NCI-H345 (cell line): ENCODE data around the gene DHRS3.
A peak's percentile ranks its signal among the peaks of the same experiment; 100 is the strongest.

Experiments
- DNase-seq: peaks from one replicate; lab custom pipeline; 2025; lab: John Stamatoyannopoulos, UW

DHRS3 gene

DNA sequence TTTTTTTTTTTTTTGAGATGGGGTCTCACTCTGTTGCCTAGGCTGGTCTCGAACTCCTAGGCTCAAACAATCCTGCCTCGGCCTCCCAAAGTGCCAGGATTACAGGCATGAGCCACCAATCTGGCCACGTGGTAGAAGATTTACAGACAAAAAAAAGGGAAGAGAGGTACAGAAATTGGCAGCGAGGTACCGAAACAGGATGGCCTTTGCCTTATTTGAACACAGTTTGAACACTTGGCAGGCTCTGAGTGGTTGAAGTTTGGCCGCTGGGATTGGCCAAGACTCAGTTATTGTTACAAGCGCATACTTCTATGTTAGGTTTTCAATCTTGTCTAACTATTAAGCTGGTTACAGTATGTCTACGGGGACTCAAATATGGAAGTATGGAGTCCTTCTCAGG lies 19.7 kb upstream of the DHRS3 start:
- DNase-seq: no peak

DNA sequence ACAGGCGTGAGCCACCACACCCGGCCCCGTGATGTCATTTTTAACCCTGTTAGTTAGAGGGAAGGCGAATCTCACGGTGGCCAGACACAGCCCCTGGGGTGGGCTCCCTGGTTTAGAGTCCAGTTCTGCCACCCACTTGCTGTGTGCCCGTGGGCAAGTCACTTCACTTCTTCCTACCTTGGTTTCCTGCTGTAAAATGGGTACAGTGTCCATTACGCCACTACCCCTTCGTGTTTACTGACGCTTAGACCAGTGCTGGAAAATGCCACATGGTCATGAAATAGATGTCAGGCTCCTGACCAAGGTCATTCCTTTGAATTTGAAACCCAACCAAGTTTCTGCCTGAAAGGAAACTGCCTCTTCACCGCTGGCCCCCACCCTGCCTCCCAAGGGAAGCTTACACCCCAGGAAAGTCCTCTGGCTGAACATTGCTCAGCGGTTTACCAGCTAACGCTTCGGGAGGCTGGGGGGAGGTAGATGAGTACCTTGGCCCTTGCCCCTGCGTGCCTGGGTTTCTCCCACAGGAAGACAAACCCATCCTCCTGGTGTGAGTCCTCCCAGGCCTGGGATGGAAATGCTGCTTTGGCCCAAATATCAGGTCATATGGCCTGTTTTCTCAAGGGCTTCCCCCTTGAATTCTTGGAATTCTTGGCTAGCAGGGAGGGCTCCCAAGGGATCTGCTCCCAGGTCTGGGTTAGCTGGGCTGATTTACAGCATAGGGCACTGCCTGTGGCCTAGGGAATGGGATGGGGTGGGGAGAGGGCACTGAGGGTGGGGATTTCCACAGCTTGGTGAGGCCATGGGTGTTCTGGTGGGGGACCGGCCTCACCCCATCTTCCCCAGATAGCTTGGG lies 18.3 kb upstream of the DHRS3 start:
- no peak for DNase-seq

DNA sequence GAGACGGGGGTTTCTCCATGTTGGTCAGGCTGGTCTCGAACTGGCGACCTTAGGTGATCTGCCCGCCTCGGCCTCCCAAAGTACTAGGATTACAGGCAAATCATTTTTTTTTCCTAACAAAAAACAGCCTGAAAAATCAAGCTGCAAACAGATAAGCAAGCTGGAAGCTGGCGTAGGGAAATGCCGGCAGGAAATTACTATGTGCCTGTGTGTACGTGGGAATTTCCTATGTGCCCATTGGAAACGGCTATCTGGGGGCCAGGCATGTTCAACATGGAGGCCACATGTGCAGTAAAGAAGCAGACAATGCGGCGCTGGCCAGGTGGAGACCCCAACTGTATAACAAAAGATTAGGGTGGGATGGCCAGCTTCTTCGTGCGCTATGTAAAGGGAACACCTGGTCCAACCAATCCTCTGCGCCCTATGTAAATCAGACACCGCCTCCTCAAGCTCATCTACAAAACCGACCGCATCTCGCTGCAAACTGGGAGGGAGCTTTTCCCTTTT lies 16.7 kb upstream of the DHRS3 start:
- DNase-seq: no peak

DNA sequence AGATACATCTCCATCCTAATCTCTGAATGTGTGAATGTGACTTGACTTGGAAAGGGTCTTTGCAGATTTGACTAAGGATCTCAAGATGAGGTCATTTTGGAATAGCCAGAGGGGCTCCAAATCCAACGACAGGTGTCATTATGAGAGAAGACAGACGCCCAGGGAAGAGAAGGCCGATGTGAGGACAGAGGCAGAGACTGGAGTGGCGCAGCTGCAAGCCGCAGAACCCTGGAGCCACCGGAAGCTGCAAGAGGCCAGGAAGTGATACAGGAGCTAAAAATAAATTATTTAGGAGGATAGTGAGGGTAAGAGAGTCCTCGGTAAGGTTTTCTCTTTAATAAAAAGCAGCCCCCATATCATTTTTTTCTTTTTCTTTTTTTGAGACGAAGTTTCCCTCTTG lies 16.1 kb upstream of the DHRS3 start:
- no peak for DNase-seq

DNA sequence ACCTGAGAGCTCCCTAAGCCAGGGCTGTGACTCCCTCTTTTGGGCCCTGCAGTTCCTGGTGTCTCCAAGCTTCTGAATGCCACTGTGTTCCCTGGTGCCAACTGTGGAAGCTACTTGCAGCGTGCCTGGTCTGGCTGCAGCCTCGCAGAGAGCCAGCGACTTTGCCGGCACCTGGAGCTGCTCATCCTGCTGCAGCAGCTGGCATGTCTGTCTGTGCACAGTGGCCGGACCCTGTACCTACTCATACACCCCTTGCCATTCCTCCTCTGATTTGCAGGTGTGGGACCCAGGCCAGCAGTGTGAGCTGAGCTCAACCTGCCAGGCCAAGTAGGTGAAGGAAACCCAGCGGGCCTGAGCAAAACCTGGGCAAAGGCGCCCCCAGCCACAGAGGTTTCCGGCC lies 13.6 kb upstream of the DHRS3 start:
- DNase-seq: no peak

DNA sequence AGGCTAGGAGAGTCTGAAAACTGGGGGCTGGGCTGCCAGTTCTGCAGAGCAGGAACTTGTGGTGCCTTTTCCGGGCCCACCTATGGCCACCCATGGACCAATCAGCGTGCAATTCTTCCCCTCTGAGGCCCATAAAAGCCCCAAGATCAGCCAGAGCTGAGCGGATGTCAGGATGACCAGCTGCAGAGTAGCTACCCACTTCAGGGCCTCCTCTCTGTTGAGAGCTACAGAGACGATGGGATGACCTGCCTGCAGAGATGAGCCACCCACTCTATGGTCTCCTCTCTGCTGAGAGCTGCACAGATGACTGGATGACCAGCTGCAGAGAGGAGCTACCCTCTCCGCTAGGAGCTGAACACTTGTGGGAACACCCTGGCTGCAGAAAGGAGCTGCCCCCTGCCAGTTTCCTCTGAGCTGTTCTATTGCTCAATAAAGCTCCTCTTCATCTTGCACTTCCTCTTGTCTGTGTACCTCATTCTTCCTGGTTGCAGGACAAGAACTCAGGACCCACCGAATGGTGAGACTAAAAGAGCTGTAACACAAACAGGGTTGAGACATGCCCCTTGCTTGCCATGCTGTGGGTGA lies 13.0 kb upstream of the DHRS3 start:
- no peak for DNase-seq

DNA sequence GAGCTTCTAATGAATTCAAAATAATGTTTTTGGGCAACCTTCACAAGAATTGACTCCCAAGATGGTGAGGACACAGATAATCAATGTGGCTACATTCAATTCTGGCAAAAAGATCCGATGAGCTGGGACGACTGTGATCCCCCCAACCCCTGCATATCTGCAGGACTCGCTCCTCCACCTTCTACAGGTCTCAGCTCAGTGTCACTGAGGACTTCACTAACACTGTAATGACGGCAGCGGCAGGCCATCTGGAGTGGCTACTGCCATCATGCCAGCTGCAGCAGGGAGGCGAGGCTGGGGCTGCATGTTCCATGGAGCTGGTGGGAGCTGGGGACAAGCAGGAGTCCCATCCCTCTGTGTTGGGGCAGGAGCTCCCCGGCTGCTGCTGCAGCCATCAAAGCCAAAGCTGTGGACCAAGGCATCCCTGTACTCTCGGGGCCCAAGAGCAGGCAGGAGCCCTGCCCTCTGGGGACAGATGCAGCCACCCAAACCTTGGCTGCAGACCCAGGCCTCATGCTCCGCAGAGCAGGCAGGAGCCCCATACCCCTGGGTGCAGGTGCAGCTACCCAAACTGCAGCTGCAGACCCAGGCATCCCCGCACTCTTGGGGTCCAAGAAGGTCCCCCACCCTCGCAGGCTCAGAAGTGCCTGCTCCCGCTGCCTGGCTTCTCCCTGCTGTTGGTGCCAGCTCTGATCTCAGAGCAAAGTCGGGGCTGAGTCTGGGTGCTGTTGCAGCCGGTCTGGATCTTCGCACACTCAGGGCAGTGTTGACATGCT lies 12.2 kb upstream of the DHRS3 start:
- peak; percentile 48 for DNase-seq

DNA sequence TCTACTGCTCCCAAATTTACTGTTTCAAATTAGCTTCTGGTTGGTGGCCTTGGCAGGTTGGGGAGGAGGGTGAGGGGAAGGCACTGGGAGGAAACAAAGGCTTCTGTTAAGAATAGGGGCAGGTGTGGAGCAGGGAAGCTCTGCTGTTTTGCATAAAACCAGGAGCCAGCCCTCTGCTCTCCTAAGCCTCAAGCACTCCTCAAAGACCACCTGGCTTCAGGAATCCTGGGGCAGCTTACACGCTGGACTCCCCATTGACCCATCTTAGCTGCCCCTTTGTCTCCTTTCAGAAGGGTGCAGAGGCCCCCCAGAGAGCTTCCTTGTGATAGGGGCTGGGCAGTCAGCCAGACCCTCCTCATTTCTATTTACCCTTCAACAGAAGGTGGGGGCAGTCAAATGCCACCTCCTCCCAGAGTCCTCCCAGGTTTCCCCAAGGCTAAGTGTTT lies 11.5 kb upstream of the DHRS3 start:
- DNase-seq: peak; percentile 84

DNA sequence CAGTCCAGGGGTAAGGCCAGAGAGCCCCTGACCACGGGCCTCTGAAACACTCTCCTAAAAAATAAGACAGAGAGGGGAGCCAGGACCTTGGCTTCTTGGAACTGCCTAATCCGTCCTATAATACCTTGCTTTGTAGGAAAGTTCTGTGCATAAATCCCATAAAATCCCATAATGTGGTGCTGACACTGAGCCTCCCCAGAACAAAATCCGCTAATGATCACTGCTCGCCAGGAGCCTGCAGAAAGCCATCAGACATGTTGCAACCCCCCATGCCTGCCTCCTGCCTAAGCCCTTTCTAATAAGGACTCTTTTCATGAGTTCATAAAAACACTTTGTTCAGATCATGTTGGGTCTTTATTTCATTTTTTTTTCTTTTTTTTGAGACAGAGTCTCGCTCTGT lies 9.3 kb upstream of the DHRS3 start:
- no peak for DNase-seq

DNA sequence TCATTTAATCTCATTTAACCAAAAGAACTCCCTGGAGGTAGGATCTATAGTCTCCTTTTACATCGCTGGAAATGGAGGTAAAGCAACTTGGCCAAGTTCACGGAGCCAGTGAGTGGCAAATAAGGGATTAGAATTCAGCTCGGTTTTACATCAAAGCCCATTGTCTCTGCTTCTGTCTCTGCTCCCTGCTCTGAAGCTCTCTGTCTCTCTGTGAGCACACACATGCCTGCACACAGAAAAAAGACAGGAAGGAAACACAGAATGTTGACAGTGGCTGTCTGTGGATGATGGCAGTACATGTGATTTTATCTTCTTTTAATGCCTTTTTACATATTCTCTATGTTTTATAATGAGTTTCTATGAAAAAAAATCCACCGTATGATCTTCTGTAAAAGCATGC lies 8.9 kb upstream of the DHRS3 start:
- DNase-seq: no peak

DNA sequence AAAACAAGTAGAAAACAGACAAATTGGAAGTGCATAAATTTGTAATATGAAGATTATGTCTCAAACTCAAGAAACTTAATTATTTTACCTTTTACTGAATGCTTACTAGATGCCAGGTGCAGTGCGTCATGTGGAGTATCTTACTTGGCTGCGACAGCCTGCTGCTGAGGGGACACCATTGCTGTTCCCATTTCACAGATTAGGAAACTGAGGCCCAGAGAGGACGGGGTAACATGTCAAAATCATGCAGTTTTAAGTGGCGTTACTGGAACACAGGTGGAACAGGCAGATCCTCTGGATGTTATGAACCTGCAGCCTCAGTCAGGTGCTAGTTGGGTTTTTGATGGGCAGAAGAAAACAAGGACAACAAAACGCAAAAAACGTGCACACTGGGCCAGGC lies 7.3 kb upstream of the DHRS3 start:
- DNase-seq: no peak

DNA sequence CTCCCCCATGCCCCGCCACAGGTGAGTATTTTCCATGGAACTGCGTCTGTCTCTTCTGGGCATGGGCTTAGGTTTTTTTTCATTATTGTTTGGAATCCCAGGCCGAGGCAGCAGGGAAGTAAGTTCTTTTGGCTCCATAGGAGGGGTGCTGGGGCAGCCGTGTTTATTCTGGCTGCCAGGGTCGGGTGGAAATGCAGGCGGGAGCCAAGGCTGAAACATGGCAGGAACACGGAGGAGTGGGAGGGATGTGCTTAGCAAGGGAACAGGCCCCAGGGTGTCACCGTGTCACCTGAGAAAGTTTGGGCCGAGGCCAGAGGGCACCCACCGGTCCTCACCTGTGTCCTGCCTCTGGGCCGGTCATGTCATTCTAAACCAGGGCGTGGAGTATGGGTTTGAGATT lies 4.5 kb upstream of the DHRS3 start:
- DNase-seq: no peak

DNA sequence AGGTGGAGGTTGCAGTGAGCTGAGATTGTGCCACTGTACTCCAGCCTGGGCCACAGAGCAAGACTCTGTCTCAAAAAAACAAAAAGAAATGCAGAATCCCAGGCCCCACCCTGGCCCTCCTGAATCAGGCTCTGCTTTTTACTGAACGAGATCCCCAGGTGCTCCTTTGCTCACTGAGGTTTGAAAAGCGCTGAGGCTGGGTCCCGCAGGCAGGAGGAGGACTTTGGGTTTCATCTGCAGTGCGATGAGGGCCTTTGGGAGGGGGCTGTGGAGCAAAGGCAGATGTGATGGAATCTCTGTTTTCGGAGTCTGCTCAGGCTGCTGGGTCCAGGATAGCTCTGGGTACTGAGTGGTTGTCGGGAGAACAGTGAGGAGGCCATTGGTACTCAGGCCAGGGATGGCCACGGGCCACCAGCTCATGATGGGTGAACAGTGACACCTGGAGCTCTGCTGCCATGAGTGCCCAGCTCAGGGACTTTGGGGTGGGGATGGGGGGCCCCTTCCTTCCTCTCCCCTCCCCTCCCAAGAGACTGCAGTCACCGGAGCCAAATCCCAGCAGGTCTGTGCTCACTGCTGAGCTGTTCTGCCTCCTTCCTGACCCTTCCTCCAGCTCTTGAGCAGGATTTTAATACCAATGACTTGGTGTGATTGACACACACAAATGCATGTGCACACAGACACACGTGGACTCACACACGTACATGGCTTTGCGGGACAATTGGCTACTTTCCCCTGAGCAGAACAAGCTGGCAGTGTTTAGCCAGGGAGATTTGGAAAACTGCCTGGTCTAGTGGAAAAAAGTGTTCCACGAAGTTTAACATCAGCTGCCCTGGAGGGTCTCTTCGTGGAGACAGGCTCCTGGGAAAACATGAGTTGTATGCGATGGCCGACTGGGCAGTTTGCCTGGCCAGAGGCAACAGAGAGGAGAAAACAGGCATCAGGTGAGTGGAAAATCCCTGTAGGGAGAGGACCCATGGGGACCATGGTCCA lies 3.6 kb upstream of the DHRS3 start:
- DNase-seq: no peak

DNA sequence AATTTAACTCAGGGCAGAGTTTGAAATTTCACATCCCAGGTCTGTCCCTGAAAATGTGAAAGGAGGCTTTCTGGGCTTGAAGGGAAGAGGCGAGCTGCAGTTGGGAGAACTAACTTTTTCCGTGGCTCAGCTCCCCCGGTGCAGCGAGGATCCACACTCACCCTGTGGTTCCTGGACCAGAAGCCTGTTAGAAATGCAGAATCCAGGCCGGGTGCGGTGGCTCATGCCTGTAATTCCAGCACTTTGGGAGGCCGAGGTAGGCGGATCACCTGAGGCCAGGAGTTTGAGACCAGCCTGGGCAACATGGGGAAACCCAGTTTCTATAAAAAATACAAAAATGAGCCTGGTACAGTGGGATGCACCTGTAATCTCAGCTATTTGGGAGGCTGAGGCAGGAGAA lies 2.9 kb upstream of the DHRS3 start:
- no peak for DNase-seq

DNA sequence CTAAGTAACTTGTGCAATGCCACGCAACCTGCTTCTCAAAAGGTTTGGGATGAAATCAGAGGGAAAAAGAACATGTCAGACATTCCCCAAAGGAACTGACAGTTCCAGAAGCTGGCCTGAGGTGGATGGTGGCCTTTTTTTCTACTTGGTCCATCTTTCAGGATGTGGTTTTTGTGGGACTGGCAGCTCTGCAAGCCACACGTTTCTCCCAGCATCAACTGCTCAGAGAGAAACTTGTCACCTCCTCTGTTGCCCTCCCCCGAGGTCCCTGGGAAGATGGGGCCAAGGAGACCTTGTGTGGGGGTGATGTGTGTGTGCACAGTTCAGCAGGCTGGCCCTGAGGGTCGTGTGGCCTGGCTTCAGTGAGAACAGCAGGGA lies 2.5 kb upstream of the DHRS3 start:
- no peak for DNase-seq

DNA sequence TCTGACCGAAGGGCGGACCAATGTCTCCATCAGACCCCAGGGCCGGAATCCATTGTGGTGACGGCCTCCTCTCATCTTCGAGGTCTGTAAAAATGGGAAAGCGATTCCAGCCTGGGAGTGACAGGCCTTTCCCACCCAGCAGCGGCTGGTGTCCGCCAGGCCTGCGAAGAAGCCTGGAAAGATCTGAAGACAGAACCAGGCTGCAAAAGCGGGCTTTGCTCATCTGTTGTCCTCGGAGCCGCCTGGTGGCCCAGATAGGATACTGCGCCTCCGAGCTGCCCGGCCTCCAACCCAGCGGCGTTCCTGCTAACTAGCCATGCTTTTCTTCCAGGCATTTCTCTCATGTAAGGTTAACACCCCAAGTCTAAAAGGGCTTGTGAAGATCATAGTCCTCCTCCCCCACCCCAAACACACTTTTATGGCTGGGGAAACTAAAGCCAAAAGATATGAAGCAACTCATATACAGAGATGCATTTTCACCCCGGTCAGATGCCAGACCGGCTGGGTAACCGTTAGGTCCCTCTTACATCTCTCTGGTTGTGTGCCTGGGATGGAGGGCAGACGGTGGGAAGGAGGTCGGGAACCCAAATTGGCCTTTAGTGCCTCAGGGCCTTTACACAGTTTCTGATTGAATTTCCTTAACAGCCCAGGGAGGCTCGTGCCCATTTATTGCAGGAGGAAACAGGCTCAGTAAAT lies 1.9 kb upstream of the DHRS3 start:
- DNase-seq: peak; percentile 83

DNA sequence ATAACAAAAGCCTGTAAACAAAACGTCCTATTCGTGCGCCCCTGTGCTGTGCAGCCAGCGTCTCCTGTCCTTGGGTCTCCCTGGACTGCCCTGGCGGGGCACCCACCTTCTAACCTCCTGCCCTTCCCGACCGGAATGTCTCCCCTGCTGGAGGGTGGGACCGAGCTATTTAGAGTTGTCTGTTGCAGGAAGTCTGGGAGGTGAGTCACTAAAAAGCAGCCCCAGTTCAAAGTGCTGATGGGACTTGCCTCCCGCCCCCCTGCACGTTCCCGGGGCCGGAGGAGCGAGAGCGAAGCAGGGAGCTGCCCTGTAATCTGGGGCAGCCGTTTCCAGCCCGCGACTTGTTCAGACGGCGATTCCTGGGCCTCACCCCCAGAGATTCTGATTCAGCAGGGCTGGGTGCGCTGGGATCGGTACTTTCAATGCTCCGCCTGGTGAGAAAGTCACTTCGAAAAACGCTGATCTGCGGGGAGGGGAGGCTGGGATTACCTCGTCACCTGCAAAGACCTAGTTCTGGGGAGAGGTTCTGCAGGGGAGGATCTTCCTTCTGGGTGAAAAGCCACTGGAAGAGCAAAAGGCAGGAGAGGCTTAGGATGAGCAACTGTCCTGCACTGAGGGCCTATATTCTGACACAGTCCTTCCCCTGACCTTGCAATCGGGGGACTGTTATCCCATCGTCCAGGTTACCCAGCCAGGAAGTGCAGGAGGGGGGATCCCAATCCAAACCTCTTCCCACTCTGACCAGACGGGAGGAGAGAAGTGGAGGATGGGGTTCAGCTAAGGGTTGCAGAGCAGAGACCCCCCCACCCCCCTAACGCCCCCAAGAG lies 1.2 kb upstream of the DHRS3 start:
- peak; percentile 38 for DNase-seq

DNA sequence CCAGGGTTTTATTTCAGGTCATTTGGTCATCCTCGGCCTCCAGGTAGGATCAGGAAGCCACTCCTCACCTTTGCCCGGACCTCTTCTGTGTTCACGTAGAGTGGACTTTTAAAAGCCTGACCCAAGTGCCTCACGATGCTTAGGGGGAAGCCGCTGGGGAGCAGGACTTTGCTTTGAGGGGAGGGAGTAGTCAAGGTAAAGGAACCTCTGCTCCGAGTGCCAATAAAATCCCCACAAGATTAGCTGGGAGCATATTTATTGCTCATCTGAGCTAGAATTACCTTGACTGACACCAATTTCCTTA lies 603 bp upstream of the DHRS3 start:
- DNase-seq: no peak

DNA sequence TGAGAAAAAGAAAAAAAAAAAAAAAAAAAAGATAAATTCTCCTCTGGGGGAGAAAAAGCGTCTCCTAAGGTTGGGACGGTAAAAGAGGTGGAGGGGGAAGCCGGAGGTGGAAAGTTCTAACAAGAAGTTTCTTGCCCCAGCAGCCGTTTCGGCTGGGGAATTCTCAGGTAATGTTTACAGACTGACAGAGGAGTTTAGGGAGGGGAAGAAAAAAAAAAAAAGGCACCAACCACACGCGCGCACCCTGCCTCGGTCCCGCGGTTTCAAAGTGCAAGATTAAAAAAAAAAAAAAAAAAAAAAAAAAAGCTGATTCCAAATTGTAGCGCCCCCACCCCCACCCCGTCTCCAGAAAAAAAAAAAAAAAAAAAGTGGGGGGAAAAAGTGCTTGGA lies 504 bp downstream of the DHRS3 start:
- no peak for DNase-seq

DNA sequence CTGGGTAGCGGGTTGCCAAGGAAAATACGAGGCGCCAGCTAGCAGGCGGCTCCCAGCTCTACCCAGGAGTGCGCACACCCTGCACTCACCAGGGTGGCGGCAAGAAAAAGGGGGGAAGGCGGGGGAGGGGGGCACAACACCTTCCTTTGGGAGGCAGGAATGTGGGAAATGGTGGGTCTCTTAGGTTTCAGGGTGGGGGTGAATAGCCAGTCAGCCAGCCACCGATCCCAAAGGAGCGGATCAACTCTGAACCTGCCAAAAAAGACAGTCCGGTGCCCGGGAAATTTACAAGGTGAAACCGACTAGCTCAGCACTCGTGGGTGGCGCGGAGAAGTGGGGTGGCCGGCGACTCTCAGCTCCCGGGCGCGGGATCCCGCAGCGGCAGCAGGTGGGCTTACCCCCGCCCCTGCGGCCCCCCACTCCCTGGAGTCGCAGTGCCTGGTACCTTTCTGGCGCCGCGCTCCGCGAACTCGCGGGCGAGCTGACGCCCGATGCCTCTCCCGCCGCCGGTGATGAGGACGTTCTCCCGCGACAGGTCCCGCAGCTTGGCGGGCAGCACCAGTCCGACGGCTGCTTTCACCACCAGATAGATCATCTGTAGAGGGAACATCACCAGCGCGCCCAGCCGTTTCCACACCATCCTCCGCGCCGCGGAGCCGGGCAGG lies 1.2 kb downstream of the DHRS3 start:
- DNase-seq: peak; percentile 39
